ENCODE measurements around the gene STK32C. TPM values are rescaled to one million over a fixed set of nuclear protein-coding genes. Genes with fewer than 3 reads are reported as not detected.

Gene STK32C
- total and polyA plus RNA-seq, 10 of the 15 experiments (the other 5 are each of a cell fraction or from before 2014, with no cell fraction given), result 1.5 to 18.1 (median 6.4) TPM

DNA sequence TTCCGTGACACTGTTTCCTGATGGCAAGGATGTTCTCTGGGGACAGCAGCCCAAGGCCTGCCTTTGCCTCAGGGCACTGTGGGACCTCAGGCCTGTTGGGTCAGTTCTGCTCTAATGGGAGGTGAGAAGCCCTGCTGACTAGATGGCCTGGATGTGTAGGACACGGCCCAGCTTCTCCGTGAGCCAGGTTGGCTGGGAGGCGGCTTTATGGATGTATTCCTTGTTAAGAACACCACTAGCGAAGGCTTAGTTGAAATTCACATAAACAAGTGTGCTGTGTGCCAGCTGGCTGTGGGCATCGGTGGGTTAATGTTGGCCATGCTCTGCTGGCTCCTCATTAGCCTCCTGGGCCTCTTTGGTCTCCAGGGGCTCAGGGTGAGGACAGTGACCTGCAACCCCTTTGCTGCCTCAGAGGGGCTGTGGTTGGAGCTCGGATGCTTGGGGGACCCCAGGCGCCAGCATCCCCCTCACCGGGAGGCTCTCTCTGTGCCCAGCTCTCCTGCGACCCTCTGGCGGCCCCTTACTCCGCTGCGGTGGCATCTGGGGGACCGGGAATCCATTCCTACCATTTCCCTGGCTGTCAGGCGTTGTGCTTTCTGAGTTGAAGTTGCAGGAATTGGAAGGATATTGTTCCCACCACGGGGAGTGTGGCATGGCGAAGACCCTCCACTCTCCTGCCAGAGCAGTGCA is 143.8 kb downstream of the STK32C start:
- H3K4me2 ChIP-seq (ENCODE audit: control insufficient read depth, insufficient read depth), result no peak overlapping the region
- no peaks in the 10 kb centered on the region for H3K27me3 ChIP-seq (replicated peaks in 1 of 2; ENCODE audit: control insufficient read depth in 2 of 2, insufficient read depth in 2 of 2, low read length in 1 of 2)
- no peak overlapping the region for H2AFZ ChIP-seq (ENCODE audit: control insufficient read depth, low read depth, low read length)
- H4K20me1 ChIP-seq (ENCODE audit: control insufficient read depth, insufficient read depth), result no peaks in the 10 kb centered on the region
- no peak overlapping the region for H3K9ac ChIP-seq (ENCODE audit: control insufficient read depth, insufficient read depth, low read length)
- RAD21 ChIA-PET (ENCODE audit: unreplicated experiment), result no interaction called here
- intact Hi-C loops (cut with micrococcal nuclease; ENCODE audit: unreplicated experiment) (no loop called here), in situ Hi-C loops (cut with MboI) (no loop called here)
- H3K4me3 ChIP-seq, result no peak overlapping the region
- DNase-seq (ENCODE audit: low read depth, low spot score) (no peak), ATAC-seq (no peak), FAIRE-seq (no peak)
- H3K4me1 ChIP-seq (ENCODE audit: control insufficient read depth, insufficient read depth, low read length), result peaks cover 3% of the 10 kb centered on the region; the same call in 1 of the 2 replicates
- no peak overlapping the region for H3K27ac ChIP-seq (ENCODE audit: control insufficient read depth, insufficient read depth)
- POLR2A ChIA-PET, result no interaction called here
- H3K36me3 ChIP-seq (ENCODE audit: control insufficient read depth in 2 of 2, insufficient read depth in 2 of 2, low read length in 1 of 2), result no peaks in the 10 kb centered on the region
- SMC1A ChIA-PET (ENCODE audit: uncharacterized antibody, unreplicated experiment), result no interaction called here
- WGBS (ENCODE audit: insufficient coverage, insufficient replicate concordance, low lambda C conversion rate, missing lambda C conversion rate), result 33% methylated on average over 17 of the region's 17 CpGs
- no peak for TF ChIP-seq IKZF2 (IDR thresholded peaks at IDR 0.05)
- TF ChIP-seq, protein P1, sequence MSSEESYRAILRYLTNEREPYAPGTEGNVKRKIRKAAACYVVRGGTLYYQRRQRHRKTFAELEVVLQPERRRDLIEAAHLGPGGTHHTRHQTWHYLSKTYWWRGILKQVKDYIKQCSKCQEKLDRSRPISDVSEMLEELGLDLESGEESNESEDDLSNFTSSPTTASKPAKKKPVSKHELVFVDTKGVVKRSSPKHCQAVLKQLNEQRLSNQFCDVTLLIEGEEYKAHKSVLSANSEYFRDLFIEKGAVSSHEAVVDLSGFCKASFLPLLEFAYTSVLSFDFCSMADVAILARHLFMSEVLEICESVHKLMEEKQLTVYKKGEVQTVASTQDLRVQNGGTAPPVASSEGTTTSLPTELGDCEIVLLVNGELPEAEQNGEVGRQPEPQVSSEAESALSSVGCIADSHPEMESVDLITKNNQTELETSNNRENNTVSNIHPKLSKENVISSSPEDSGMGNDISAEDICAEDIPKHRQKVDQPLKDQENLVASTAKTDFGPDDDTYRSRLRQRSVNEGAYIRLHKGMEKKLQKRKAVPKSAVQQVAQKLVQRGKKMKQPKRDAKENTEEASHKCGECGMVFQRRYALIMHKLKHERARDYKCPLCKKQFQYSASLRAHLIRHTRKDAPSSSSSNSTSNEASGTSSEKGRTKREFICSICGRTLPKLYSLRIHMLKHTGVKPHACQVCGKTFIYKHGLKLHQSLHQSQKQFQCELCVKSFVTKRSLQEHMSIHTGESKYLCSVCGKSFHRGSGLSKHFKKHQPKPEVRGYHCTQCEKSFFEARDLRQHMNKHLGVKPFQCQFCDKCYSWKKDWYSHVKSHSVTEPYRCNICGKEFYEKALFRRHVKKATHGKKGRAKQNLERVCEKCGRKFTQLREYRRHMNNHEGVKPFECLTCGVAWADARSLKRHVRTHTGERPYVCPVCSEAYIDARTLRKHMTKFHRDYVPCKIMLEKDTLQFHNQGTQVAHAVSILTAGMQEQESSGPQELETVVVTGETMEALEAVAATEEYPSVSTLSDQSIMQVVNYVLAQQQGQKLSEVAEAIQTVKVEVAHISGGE (CRISPR knock-in tag; IDR thresholded peaks at IDR 0.05), result no peak
- no peak for TF ChIP-seq SP1 (IDR thresholded peaks at IDR 0.05; ENCODE audit: low read depth, low read length)
- TF ChIP-seq JUND (IDR thresholded peaks at IDR 0.05; ENCODE audit: low read depth, low read length), result no peak
- no peak for TF ChIP-seq ZNF384 (IDR thresholded peaks at IDR 0.05; ENCODE audit: borderline replicate concordance, low read depth, low read length)
- no peak for TF ChIP-seq PAX5 (IDR thresholded peaks at IDR 0.05; ENCODE audit: borderline replicate concordance, low read depth, low read length)
- TF ChIP-seq, protein P2, sequence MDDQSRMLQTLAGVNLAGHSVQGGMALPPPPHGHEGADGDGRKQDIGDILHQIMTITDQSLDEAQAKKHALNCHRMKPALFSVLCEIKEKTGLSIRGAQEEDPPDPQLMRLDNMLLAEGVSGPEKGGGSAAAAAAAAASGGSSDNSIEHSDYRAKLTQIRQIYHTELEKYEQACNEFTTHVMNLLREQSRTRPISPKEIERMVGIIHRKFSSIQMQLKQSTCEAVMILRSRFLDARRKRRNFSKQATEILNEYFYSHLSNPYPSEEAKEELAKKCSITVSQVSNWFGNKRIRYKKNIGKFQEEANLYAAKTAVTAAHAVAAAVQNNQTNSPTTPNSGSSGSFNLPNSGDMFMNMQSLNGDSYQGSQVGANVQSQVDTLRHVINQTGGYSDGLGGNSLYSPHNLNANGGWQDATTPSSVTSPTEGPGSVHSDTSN (IDR thresholded peaks at IDR 0.05; ENCODE audit: insufficient replicate concordance, low read depth, low read length), result no peak
- TF ChIP-seq KLF5 (IDR thresholded peaks at IDR 0.05; ENCODE audit: partially characterized antibody), result no peak
- TF ChIP-seq TAF1 (IDR thresholded peaks at IDR 0.05; ENCODE audit: borderline replicate concordance, low read depth, low read length), result no peak
- no peak for TF ChIP-seq NFYA (IDR thresholded peaks at IDR 0.05; ENCODE audit: borderline replicate concordance, low read depth, low read length)
- no peak for TF ChIP-seq BHLHE40 (IDR thresholded peaks at IDR 0.05; ENCODE audit: borderline replicate concordance in 1 of 2, low read depth in 2 of 2, low read length in 1 of 2)
- no peak for TF ChIP-seq YY1 (IDR thresholded peaks at IDR 0.05; ENCODE audit: low read depth, low read length)
- no peak for TF ChIP-seq ZSCAN29 (IDR thresholded peaks at IDR 0.05)
- TF ChIP-seq BCL11A (IDR thresholded peaks at IDR 0.05; ENCODE audit: low read depth, low read length), result no peak
- no peak for TF ChIP-seq SIX5 (IDR thresholded peaks at IDR 0.05; ENCODE audit: low read depth, low read length, severe bottlenecking)
- no peak for TF ChIP-seq EZH2 (IDR thresholded peaks at IDR 0.05; ENCODE audit: borderline replicate concordance, control insufficient read depth, low read depth, low read length)
- no peak for TF ChIP-seq MEF2A (IDR thresholded peaks at IDR 0.05; ENCODE audit: insufficient read depth, low read depth, low read length)
- no peaks in the 10 kb centered on the region for H3K9me3 ChIP-seq (replicated peaks; ENCODE audit: control insufficient read depth, insufficient read depth, low read length)
- no peaks in the 10 kb centered on the region for H3K79me2 ChIP-seq (ENCODE audit: control insufficient read depth, insufficient read depth, low read length)
- no TSS peak for BruUV-seq (replicated peaks)
- CTCF ChIA-PET, result no interaction called here

Data from GM12878 (cell line).